Activated CD8-positive, alpha-beta memory T cell treated with anti-CD3 and anti-CD28 coated beads for 48 hours (primary cell): Measurements from ENCODE around the gene DCLK1.

Experiments
- DNase-seq, 3 experiments: peaks; one replicate each; pipeline ENCODE4 v3.0.0-alpha.2; 2020; ENCODE audit warnings: low read depth in 2 of 3, low spot score in 2 of 3

DCLK1 gene

GRCh38 chr13:35763782-35764123, 367.4 kb downstream of the DCLK1 start:
- DNase-seq = no peak

- no peak for DNase-seq
Observed at GRCh38 chr13:35763060-35763781, 368.0 kb downstream of the DCLK1 start.

GRCh38 chr13:35761440-35762252, 369.5 kb downstream of the DCLK1 start:
- DNase-seq = no peak

GRCh38 chr13:35760735-35761281, 370.4 kb downstream of the DCLK1 start:
- DNase-seq = no peak

GRCh38 chr13:35747594-35747993, 383.6 kb downstream of the DCLK1 start:
- no peak for DNase-seq

- DNase-seq = no peak
Observed at GRCh38 chr13:35744566-35745178, 386.5 kb downstream of the DCLK1 start.

GRCh38 chr13:35744144-35744543, 387.0 kb downstream of the DCLK1 start:
- DNase-seq = no peak

GRCh38 chr13:35743165-35743564, 388.0 kb downstream of the DCLK1 start:
- DNase-seq = no peak

- no peak for DNase-seq
Observed at GRCh38 chr13:35741657-35742056, 389.5 kb downstream of the DCLK1 start.

GRCh38 chr13:35736876-35737275, 394.3 kb downstream of the DCLK1 start:
- DNase-seq = no peak

- no peak for DNase-seq
Observed at GRCh38 chr13:35733827-35734226, 397.4 kb downstream of the DCLK1 start.

GRCh38 chr13:35732565-35732964, 398.6 kb downstream of the DCLK1 start:
- DNase-seq = no peak

- DNase-seq = no peak
Observed at GRCh38 chr13:35731471-35731870, 399.7 kb downstream of the DCLK1 start.

- DNase-seq = no peak
Observed at GRCh38 chr13:35729926-35730627, 401.1 kb downstream of the DCLK1 start.

GRCh38 chr13:35727881-35728280, 403.3 kb downstream of the DCLK1 start:
- no peak for DNase-seq

GRCh38 chr13:35724446-35724845, 406.7 kb downstream of the DCLK1 start:
- DNase-seq = no peak

GRCh38 chr13:35723821-35724220, 407.4 kb downstream of the DCLK1 start:
- DNase-seq = no peak

GRCh38 chr13:35723053-35723461, 408.1 kb downstream of the DCLK1 start:
- no peak for DNase-seq

GRCh38 chr13:35722458-35723052, 408.6 kb downstream of the DCLK1 start:
- DNase-seq = no peak

GRCh38 chr13:35720690-35721554, 410.3 kb downstream of the DCLK1 start:
- DNase-seq = peak; percentile 11 to 31 (median 21)
